Small intestine (tissue), 7 donors: Measurements from ENCODE around the gene TAP1. TPM values are rescaled to one million over a fixed set of nuclear protein-coding genes. Genes with fewer than 3 reads are reported as not detected.

Experiments
- DNase-seq, 2 donors: peaks; one replicate each; pipeline versions ENCODE4 v3.0.0 to v3.0.0-alpha.2; 2013
- FAIRE-seq: peaks from 2 replicates; lab custom pipeline; 2012; peaks lifted over from hg19 to GRCh38; lab: Jason Lieb, UNC
- H3K27ac ChIP-seq, 3 donors: one replicate each; pipeline ENCODE4 v1.5.1; 2013; ENCODE audit warnings: low read length in 2 of 3, mild to moderate bottlenecking in 2 of 3, control low read depth in 1 of 3, inconsistent platforms in 1 of 3, low read depth in 1 of 3, moderate library complexity in 1 of 3
- H3K27me3 ChIP-seq, 3 donors: one replicate each; pipeline ENCODE4 v1.6.1; 2013; ENCODE audit warnings: low read length in 3 of 3, inconsistent platforms in 1 of 3; ENCODE audit not compliant: control insufficient read depth in 3 of 3, insufficient read depth in 3 of 3
- H3K36me3 ChIP-seq, 3 donors: one replicate each; pipeline ENCODE4 v1.6.1; 2013; ENCODE audit warnings: low read length in 3 of 3, inconsistent platforms in 1 of 3, low read depth in 1 of 3, mild to moderate bottlenecking in 1 of 3, moderate library complexity in 1 of 3; ENCODE audit not compliant: control insufficient read depth in 3 of 3, insufficient read depth in 2 of 3
- H3K4me1 ChIP-seq, 3 donors: one replicate each; pipeline ENCODE4 v1.6.1; 2013; ENCODE audit warnings: low read length in 2 of 3, inconsistent platforms in 1 of 3, low read depth in 1 of 3, mild to moderate bottlenecking in 1 of 3, moderate library complexity in 1 of 3; ENCODE audit not compliant: control insufficient read depth in 3 of 3, insufficient read depth in 2 of 3
- H3K4me3 ChIP-seq, 3 donors: one replicate each; pipeline ENCODE4 v1.5.1; 2013; ENCODE audit warnings: low read length in 3 of 3, control low read depth in 1 of 3, inconsistent platforms in 1 of 3, low read depth in 1 of 3, mild to moderate bottlenecking in 1 of 3, moderate library complexity in 1 of 3
- H3K9me3 ChIP-seq, 2 donors: one replicate each; pipeline ENCODE4 v1.6.1; 2013; ENCODE audit warnings: low read depth in 1 of 2, low read length in 1 of 2; ENCODE audit not compliant: control insufficient read depth in 2 of 2, insufficient read depth in 1 of 2
- WGBS, 3 donors: extraction: QIAGEN DNeasy Blood & Tissue Kit; methylation state at CpG; one replicate each; pipeline ENCODE4 v1.1.7; 2013; 5-methylcytosine and 5-hydroxymethylcytosine counted together
- polyA plus RNA-seq, 4 donors: library from polyadenylated mRNA; stranded (reverse) in 3 of 4; unstranded in 1 of 4; fragments of 200-250 nt in 3 of 4; fragments of 120-200 nt in 1 of 4; gene quantifications; one replicate each; pipeline versions ENCODE4 v1.2.1 to v1.2.3, GENCODE V29; 2013
- donor health status: healthy with polysubstance abuse.
- donor health status: control.
- donor health status: control.
- donor health status: Bipolar disorder and iron deficiency.
- donor health status: healthy.

Gene TAP1
- polyA plus RNA-seq, 4 donors, result 20.2 to 157 (median 92.1) TPM

DNA sequence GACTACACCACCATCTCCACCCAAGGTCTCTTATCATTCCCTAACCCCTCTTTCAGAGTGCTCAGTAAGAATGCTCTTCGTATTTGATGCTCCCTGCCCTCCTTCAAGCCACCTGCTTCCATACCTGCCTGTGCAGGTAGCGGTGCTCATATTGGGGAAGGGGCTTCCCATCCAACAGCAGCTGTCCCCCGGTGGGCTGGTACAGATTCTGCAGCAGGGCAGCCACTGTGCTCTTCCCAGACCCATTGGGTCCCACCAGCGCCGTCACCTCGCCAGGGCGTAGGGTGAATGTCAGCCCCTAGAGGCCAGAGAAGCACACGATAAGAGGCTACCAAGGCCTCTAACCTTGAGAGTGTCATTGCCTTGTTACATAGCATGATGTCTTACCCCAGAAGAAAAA lies 5.7 kb downstream of the TAP1 start:
- DNase-seq, result no peak
- Histone ChIP-seq H3K9me3 (no peaks in the 10 kb centered on the region), H3K36me3 (peaks cover 15 to 44% (median 33%) of the 10 kb centered on the region in 3 donors), H3K27ac (no peak overlapping the region), H3K27me3 (peaks cover 0 to 4% (median 0%) of the 10 kb centered on the region in 3 donors), H3K4me3 (no peak overlapping the region), H3K4me1 (peaks cover 6 to 12% (median 11%) of the 10 kb centered on the region in 3 donors)
- FAIRE-seq, result no peak
- WGBS, 3 donors, result 86 to 93% (median 88%) methylated on average over 8 of the region's 8 CpGs

DNA sequence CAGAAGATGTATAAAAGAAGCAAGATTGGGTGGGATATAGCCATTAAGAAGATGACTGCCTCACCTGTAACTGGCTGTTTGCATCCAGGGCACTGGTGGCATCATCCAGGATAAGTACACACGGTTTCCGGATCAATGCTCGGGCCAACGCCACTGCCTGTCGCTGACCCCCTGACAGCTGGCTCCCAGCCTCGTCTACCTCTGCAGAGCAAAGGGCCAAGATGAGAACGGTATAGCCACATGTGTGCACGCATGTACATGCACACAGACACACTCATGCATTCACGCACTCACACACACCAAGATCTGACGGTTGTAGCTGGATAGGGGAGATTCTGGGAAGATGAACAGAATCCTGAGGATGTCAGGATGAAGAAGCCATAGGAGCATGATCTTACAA lies 6.5 kb downstream of the TAP1 start:
- FAIRE-seq (no peak), DNase-seq (no peak)
- H3K27ac ChIP-seq, result no peak overlapping the region
- H3K4me1 ChIP-seq, result peaks cover 3 to 20% (median 12%) of the 10 kb centered on the region in 3 donors
- WGBS, 3 donors, result 84 to 91% (median 89%) methylated on average over 10 of the region's 10 CpGs
- H3K27me3 ChIP-seq, result peaks cover 0 to 4% (median 0%) of the 10 kb centered on the region in 3 donors
- H3K9me3 ChIP-seq, result no peaks in the 10 kb centered on the region
- no peak overlapping the region for H3K4me3 ChIP-seq
- H3K36me3 ChIP-seq, result peaks cover 19 to 49% (median 36%) of the 10 kb centered on the region in 3 donors

DNA sequence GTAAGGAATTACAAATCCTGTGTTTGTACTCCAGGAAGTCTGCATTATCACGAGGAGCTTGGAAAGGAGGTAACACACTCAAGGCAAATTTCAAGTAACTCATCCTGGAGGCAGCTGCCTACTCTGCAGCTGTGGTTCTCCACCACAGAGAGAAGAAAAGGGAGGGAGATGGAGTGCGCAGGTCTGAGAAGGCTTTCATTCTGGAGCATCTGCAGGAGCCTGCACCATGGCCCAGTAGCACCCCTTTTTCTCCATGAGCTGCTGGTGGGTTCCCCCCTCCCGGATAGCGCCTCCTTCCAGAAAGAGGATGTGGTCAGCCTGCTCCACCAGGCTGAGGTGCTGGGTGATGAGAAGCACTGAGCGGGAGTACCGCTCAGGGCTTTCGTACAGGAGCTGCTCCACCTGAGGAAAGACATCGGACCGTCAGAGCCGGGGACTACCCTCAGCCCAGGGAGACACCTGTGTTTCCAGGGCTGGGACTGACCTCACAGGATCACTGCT lies 8.1 kb downstream of the TAP1 start:
- no peaks in the 10 kb centered on the region for H3K9me3 ChIP-seq
- no peaks in the 10 kb centered on the region for H3K27me3 ChIP-seq
- peaks cover 14 to 51% (median 32%) of the 10 kb centered on the region in 3 donors for H3K36me3 ChIP-seq
- peak overlapping the region; percentile 28 to 90 (median 69) for H3K4me3 ChIP-seq
- peak overlapping the region in 2 of 3 donors; percentile 12 to 96 for H3K27ac ChIP-seq
- peaks cover 2 to 22% (median 8%) of the 10 kb centered on the region in 3 donors for H3K4me1 ChIP-seq
- FAIRE-seq (no peak), DNase-seq (no peak)
- WGBS, 3 donors, result 59 to 77% (median 67%) methylated on average over 10 of the region's 10 CpGs

DNA sequence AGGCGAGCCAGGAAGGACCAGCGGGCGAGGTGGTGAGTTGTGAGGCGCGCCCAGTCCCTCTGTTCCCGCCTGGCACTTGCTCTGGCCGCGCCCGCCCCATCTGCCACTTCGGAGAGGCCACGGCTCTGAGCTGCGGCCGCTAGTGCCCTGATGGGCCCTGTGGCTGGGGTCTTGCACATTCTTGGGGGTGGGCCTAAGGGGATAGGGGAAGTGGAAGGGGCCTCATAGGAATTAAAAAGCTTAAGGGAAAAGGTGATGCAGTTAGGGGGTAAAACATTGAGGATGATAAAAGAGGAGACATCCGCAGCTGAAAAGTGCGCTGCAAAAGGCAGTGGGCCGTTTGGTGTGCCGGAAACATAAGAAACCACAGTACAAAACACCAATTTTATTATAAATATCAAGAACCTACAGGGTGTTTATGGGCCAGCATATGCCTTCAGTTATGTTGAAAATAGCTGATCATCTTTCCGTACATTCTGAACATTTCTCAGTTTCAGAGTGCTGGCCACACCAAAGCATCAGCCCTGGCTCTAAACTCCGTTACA lies 8.6 kb downstream of the TAP1 start:
- no peak for FAIRE-seq
- 7 to 15% (median 8%) methylated on average over 19 of the region's 19 CpGs for WGBS, 3 donors

DNA sequence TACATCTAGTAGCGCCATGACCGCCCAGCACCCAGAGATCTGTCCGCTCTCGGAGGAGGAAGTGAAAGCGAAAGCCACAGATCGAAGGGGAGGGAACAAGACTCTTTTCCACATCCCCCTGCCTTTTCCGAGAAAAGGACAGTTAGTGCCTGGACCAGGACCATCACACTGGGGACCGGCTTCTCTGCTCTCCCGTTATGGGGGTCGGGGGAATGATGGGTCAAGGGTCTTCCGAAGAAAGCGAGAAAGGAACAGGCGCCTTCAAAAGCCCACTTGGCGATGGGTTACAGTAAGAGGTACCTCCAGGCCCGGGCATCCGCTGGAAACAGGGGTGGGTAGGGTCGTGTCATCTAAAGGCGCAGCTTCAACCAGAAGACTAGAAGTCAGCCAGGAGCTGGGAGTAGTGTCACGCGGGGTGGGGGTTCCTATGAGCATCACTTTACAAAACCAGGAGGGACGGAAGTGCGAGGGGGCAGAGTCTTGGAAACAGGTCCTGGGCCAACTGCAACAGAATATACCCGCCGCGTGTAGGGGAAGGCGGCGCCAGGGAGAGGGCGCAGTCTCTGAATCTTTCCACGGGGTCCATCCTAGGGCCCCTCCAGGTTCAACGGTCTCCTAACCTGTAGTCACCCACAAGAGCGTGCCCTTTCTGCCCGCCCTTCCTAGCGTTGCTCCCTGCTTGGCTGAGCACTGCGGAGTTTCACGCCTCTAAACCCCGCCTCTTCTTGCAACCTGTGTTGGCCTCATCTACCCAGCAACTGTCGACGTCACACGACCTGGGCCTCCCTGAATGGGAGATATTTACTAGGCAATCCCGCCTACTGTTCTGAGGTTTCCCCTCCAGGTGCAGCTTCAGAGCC lies 9.3 kb downstream of the TAP1 start, which contains the start of gene PSMB8:
PSMB8 (minus strand) TSS at position 69 of the 860 bp plus-strand sequence; CDS start at position 18, 51 bp downstream.
- Histone ChIP-seq H3K4me1 (peaks cover 2 to 18% (median 8%) of the 10 kb centered on the region in 3 donors), H3K9me3 (no peaks in the 10 kb centered on the region), H3K4me3 (peak within 1 kb of the TSS; percentile 69 to 91 (median 90)), H3K27me3 (no peaks in the 10 kb centered on the region), H3K36me3 (peaks cover 12 to 43% (median 25%) of the 10 kb centered on the region in 3 donors), H3K27ac (peak within 1 kb of the TSS; percentile 85 to 96 (median 96))
- FAIRE-seq (no peak), DNase-seq (peak; percentile 98 to 100)
- WGBS, 3 donors, result 0% methylated on average over 38 to 40 of the region's 40 CpGs

More for the DNA sequence above, 8.6 kb downstream of the TAP1 start:
- Histone ChIP-seq H3K4me3 (peak overlapping the region; percentile 55 to 90 (median 69)), H3K36me3 (peaks cover 12 to 48% (median 27%) of the 10 kb centered on the region in 3 donors), H3K4me1 (peaks cover 2 to 18% (median 8%) of the 10 kb centered on the region in 3 donors), H3K9me3 (no peaks in the 10 kb centered on the region), H3K27ac (peak overlapping the region; percentile 85 to 96 (median 96)), H3K27me3 (no peaks in the 10 kb centered on the region)
- no peak for DNase-seq

DNA sequence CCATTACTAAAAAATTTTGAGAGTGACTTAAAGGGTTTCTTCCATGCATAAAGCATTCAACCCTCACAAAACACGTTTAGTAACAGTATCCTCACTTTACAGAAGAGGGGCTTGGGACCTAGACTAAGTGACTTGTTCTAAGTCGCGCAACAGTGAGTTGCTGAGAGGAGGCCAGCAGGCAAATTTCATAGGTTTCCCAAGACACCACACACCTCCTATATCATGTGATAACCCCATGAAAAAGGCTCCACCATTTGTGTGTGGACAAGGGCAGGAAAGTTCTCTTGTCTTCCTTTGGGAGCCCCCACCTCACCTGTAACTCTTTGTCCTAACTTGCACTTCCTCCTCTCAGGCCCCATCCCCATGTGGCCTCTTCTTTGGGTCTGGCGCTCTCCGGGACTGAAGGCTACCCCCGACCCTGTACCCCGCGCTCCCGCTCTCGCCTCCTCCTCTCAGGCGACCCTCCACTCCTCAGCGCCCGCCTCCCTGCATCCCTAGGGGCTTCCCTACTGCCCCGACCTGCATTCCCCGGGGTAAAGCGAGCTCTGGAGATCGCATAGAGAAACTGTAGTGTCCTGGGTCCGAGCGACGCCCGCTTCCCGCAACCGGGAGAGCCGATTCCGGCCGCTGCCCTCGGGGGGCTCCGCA lies 10.0 kb downstream of the TAP1 start:
- H3K4me3 ChIP-seq, result peak overlapping the region; percentile 69 to 91 (median 90)
- H3K27ac ChIP-seq, result peak overlapping the region; percentile 85 to 96 (median 96)
- no peaks in the 10 kb centered on the region for H3K27me3 ChIP-seq
- H3K4me1 ChIP-seq, result peaks cover 2 to 18% (median 8%) of the 10 kb centered on the region in 3 donors
- WGBS, 3 donors, result 2% methylated on average over 28 of the region's 28 CpGs
- FAIRE-seq (no peak), DNase-seq (peak in 1 of 2 donors; percentile 36)
- H3K36me3 ChIP-seq, result peaks cover 9 to 38% (median 17%) of the 10 kb centered on the region in 3 donors
- H3K9me3 ChIP-seq, result no peaks in the 10 kb centered on the region

DNA sequence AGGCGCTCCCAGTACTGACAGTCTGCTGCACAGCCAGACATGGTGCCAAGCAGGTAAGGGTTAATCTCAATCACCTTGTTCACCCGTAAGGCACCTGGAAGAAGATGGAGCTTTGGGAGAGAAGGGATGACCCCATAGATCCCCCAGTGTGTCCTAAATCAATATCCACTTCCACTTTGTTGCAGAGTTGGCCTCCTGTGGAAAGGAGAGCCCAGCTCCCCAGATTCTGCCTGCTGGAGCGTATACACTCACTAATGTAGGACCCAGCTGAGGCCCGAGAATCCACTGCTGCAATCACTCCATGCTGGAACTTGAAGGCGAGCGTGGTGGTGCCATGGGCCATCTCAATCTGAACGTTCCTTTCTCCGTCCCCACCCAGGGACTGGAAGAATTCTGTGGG lies 10.8 kb downstream of the TAP1 start:
- H3K4me3 ChIP-seq, result peak overlapping the region in 2 of 3 donors; percentile 90 to 91
- peak overlapping the region in 2 of 3 donors; percentile 27 to 56 for H3K27ac ChIP-seq
- H3K4me1 ChIP-seq, result peaks cover 5 to 18% (median 8%) of the 10 kb centered on the region in 3 donors
- no peaks in the 10 kb centered on the region for H3K9me3 ChIP-seq
- 36 to 58% (median 44%) methylated on average over 8 of the region's 8 CpGs for WGBS, 3 donors
- FAIRE-seq (no peak), DNase-seq (peak in 1 of 2 donors; percentile 17)
- H3K27me3 ChIP-seq, result no peaks in the 10 kb centered on the region
- peaks cover 9 to 34% (median 14%) of the 10 kb centered on the region in 3 donors for H3K36me3 ChIP-seq
